ENCODE data around the gene MLPH.

DNA sequence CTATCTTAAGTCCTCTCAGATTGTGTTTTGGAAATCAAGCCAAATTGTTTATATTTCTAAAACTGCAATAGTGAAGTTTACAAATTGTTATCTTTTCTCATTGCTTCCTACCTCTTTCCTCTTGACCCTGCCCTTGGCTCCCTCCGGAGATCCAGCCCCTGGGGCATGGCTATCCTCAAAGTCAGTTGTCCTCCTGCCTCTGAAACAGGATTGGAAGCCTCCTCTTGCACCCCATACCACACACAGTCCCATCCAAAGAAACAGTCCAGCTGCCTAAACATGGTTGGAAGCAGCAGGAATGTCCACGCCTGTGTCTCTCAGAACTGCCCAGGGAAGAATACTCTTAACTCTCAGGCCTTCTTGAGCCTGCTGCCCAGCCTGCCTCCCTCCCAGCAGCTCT lies 43.0 kb upstream of the MLPH start:
- TF ChIP-seq POLR2A (IDR thresholded peaks at IDR 0.05; ENCODE audit: low read length) (no peak), GATA1 (IDR thresholded peaks at IDR 0.05; ENCODE audit: low read depth, low read length) (no peak)

Measured in erythroblast (primary cell).